Dedifferentiated amniotic fluid mesenchymal stem cell (primary cell): Measurements from ENCODE around the gene SLC24A3.
A peak's percentile ranks its signal among the peaks of the same experiment; 100 is the strongest.

Experiments
- DNase-seq: peaks from one replicate; pipeline ENCODE4 v3.0.0-alpha.2; 2016; ENCODE audit errors: extremely low spot score

SLC24A3 gene

GRCh38 chr20:19426356-19426755, 213.9 kb downstream of the SLC24A3 start:
- no peak for DNase-seq

GRCh38 chr20:19427480-19427879, 215.0 kb downstream of the SLC24A3 start:
- DNase-seq, result no peak

GRCh38 chr20:19427913-19428312, 215.5 kb downstream of the SLC24A3 start:
- DNase-seq, result no peak

- DNase-seq, result no peak
Observed at GRCh38 chr20:19428324-19428723, 215.9 kb downstream of the SLC24A3 start.

- no peak for DNase-seq
Observed at GRCh38 chr20:19429538-19429937, 217.1 kb downstream of the SLC24A3 start.

- DNase-seq, result no peak
Observed at GRCh38 chr20:19430641-19431315, 218.3 kb downstream of the SLC24A3 start.

- no peak for DNase-seq
Observed at GRCh38 chr20:19431316-19431700, 218.9 kb downstream of the SLC24A3 start.

GRCh38 chr20:19431906-19432305, 219.5 kb downstream of the SLC24A3 start:
- DNase-seq, result no peak

- DNase-seq, result peak; percentile 14
Observed at GRCh38 chr20:19433371-19434350, 221.2 kb downstream of the SLC24A3 start.

- no peak for DNase-seq
Observed at GRCh38 chr20:19435316-19435715, 222.9 kb downstream of the SLC24A3 start.

- no peak for DNase-seq
Observed at GRCh38 chr20:19435821-19436220, 223.4 kb downstream of the SLC24A3 start.

GRCh38 chr20:19438488-19438887, 226.0 kb downstream of the SLC24A3 start:
- no peak for DNase-seq

GRCh38 chr20:19440660-19441527, 228.5 kb downstream of the SLC24A3 start:
- no peak for DNase-seq

- no peak for DNase-seq
Observed at GRCh38 chr20:19446246-19446645, 233.8 kb downstream of the SLC24A3 start.

GRCh38 chr20:19448632-19449031, 236.2 kb downstream of the SLC24A3 start:
- DNase-seq, result no peak

GRCh38 chr20:19449051-19449450, 236.6 kb downstream of the SLC24A3 start:
- no peak for DNase-seq

GRCh38 chr20:19451231-19451922, 238.9 kb downstream of the SLC24A3 start:
- DNase-seq, result no peak

- no peak for DNase-seq
Observed at GRCh38 chr20:19451923-19452295, 239.5 kb downstream of the SLC24A3 start.

- no peak for DNase-seq
Observed at GRCh38 chr20:19453410-19453809, 241.0 kb downstream of the SLC24A3 start.

- no peak for DNase-seq
Observed at GRCh38 chr20:19453862-19454261, 241.4 kb downstream of the SLC24A3 start.

- DNase-seq, result no peak
Observed at GRCh38 chr20:19456595-19457395, 244.4 kb downstream of the SLC24A3 start.
